ENCODE measurements around the gene COLEC12.

COLEC12 gene

DNA sequence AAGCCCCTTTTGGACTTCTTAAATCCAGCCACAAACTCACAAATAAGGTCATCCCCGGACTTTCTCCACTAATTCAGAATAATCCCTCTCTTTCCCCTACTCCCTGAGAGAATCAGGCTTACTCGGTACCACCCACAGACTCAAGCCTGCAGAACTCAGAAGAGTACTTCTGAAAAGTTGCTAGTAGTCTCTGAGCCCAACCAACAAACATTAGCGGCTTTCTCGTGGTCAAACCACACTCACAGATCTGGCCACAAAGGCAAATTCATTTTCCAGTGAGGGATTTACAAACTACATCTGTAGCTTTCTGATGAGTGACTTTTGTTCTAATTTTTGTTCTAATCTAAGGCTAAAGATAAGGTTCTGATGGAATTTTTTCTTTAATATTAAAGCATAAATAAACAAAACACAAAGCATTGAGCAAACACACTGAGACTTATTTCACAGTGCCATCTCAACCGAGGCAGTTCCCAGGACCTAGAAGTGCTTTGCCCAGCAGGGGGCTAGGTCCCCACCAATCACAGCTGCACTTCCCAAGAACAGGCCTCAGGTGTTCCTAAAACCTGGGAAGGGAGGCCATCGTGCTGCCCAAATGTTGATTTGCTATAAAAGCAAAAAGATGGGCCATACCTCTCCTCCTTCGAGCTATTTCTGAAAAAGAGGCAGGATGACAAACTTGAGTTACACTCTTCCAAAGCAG lies 110.7 kb downstream of the COLEC12 start:
- no peak for DNase-seq (ENCODE audit: low spot score)

DNA sequence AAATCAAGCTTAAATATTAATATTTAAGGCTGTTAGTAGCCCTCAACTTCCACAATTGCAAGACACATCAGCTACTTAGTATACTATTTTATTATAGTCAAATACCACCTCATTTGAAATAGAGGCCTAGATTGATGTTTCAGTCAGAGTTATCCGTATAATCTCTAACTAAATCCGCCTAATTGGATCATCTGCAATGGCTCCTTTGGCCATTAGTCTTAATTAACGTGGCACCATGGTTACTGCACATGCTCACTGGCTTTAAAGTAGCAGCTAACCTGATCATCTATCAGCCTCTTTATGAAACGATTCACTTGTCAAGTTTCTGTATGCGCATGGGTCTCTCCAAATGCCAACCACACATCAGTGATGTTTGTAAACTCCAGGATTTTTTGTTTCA lies 112.3 kb downstream of the COLEC12 start:
- DNase-seq (ENCODE audit: low spot score): no peak

DNA sequence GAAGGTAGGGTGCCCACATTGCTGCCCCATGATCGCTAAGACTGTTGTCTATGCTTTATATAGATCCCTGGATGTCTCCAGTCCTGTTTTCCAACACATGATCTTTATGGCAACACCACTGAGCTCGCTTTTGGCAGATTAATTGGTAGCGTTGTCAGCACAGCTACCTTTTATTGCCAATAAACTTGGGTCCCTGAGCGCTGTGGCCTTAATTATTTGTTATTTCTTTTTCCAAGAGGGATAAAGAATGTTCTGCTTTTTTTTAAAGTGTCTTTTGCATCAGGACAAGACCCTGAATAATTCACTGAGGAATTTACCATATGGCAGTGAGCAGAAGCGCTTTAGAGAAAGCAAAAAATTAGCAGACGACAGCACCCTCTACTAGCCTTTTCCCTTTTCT lies 113.5 kb downstream of the COLEC12 start:
- no peak for DNase-seq (ENCODE audit: low spot score)

DNA sequence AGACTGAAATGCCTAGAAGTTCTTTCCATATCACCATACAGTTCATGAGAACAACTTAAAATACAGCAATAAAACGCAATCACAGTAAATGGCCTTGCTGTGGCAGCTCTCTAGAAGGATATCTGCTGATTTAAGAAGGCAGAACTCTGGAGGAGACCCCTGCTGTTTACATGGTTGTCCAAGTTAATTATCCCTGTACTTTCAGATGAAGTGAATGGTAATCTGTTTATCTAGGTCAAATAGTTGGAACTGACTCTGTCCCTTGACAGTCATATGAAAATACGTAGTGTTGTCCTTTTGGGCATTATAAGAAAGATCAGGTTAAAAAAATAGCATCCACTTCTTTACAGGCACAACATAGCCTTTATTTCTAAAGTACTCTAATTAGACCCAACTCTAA lies 115.6 kb downstream of the COLEC12 start:
- no peak for DNase-seq (ENCODE audit: low spot score)

DNA sequence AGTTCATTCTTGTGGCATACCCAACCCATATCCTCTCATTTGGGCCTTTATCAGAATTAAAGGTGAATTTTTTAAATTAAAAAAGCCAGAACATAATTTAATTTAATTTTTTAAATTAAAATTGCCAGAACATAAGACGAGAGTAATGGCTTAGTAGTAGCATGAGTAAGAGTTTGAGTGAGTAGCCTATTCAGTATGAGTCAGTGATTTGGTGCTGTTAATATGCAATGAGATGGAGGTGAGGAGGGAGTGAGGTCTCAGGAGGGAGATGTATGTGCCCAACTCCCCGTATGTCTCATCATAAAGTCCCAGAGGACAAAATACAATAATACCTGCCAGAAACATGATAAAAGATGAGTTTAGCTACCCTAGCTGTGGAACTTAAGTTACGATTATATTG lies 117.4 kb downstream of the COLEC12 start:
- DNase-seq (ENCODE audit: low spot score): peak; percentile 39

DNA sequence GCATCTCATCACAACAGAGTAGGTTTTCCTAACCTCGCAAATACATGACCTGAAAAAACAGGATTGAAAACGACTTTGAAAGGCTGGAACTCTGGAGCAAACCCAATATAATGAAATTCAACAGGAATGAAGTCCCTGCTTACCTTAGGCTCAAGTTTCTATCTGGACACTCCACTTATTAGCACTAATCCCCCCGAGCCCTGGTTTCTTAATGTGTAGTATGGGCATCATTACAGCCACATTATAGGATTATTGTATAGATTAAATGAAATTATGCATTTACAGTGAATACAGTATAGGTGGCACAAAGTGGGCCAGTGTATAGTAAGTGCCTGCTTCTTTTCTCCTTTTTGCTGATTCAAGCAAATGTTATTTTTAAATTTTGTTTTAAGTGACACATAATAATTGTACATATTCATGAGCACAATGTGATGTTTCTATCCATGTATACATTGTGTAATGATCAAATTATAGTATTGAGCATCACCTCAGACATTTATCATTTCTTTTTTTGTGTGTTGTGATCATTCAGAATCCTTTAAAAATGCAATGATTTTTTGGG lies 118.0 kb downstream of the COLEC12 start:
- DNase-seq (ENCODE audit: low spot score): no peak

DNA sequence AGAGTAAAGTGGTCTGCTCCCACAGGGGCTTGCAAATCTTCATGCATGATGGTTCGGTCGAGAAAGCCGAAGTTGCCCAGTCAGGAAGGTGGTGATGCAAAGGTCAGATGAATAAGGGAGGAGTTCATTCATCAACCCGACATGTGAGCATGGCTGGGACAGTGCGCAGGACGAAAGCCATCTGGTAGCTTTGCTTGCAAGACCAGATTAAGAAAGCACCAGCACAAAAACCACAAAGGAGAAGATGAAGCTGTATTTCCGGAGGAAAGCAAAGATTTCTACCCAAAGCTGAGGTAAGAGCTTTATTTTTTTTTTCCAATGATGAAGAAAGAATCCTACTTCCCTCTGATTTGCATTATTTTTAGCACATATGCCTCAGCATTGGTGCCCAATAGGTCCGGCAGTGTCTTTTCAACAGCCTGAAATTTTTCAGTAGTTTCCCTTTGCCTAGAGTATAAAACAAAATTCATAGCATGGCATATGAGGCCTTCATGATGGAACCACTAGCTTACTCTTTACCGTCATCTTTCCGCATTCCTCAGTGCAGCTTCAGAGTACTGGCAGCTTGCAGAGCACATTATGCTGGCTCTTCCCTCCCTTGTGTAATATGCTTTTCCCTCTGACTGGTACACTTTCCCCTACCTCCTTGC lies 120.7 kb downstream of the COLEC12 start:
- DNase-seq (ENCODE audit: low spot score): no peak

DNA sequence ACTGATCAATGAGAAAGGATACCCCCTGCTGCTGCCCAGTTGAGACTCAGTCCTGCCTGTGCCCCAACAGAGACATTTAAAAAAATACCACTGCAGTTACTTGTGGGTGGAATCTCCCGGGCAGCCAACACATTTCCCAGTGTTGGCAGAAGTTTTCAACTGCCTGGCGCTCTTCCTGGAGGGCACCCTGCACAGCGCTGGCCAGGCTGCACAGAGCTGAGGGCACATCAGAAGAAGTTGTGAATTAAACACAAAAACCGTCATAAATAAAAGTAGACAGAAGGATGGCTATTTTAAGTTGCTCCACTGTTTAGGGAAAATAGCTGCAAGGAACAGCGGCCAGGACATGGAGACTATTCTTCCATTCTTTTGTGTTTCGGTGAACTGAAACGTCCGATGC lies 122.4 kb downstream of the COLEC12 start:
- DNase-seq (ENCODE audit: low spot score): no peak

DNA sequence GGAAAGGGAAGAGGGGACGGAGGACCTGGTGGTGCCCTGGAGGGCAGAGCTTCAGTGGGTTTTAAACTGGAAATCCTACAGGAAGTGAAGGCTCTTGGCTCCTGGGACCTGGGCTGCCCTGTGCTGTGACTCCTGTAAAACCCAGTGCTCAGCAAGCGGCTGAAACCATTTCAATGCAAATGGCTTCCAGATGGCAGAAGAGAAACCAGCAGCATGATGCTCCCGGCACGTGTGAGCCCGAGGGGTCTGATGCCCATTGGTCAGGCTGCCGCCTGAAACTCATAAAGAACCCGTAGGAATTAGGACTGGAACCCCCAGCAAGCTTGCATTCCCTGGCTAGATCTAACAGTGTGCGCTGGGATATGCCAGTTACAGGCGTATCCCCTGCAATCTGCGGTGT lies 123.4 kb downstream of the COLEC12 start:
- no peak for DNase-seq (ENCODE audit: low spot score)

DNA sequence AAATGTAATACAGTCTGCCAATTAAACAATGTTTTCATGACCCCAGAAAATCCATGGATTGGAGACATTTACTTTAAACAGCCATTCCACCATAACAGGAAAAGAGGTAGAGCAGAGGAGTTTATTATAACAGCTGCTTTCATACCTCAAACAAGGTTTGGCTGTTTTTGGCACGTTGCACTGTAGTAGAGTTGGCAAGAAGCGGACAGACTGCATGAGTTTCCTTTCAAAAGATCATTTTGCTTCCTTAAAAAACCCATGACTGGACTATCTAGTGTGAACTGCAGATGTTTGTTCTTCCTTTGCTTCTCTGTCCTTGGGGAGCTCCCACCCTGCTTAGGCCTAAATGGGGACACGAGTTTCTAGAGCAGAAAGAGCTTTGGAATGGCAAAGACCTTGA lies 124.2 kb downstream of the COLEC12 start:
- DNase-seq (ENCODE audit: low spot score): no peak

DNA sequence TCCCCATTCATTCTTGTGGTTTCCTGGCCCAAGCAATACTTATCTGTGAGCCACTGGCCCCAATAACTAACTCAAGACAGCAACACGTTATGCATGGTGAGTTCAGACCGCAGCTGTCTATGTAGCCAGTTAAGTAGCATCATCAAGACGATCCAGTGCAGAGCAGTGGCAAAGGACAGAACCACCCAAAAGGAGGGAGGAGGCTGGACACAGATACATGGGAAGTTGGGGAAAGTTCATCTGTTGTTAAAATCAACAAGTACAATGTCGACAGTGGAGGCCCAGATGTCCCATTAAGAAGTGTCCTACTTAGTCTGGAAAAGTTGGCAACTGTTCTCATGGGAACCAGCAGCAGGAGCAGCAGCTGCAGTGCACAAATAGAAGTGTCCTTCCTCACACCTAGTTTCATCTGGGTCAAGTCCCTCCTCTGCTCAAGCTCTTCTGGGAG lies 125.8 kb downstream of the COLEC12 start:
- no peak for DNase-seq (ENCODE audit: low spot score)

DNA sequence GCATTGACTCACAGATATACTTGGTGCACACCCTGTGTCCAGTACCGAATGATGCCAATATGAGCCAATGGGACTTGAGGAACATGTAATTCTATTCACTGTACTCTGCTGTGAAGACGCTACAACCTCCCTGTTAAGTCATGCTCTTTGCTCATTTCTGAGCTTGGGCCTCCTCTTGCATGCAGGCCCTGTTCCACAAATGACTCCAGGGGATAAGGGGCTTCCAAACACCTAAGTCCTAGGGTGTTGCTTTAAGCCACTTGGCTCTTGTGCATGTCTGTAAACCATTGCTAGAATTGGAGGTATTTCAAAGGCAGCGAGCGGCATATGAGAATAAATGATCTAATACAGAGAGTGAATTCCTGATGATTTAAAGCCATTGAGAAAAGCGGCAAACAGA lies 126.7 kb downstream of the COLEC12 start:
- no peak for DNase-seq (ENCODE audit: low spot score)

DNA sequence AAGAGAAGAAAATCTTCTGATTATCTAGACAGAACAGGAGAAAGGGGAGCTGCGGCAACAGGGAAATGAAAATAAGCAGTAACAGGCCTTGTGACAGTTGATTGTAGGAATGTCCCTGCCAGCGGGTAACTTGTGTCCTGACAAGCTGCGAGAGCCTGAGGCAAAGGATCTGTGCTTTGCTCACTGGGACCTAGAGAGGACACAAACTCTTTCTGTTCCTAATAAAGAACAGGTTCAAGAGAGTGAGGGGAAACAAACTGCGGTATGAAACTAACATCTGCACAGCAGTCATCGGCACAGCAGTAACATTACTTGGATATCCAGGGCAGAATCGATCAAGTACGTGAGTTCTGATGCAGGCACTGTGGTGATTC lies 128.9 kb downstream of the COLEC12 start:
- no peak for DNase-seq (ENCODE audit: low spot score)

DNA sequence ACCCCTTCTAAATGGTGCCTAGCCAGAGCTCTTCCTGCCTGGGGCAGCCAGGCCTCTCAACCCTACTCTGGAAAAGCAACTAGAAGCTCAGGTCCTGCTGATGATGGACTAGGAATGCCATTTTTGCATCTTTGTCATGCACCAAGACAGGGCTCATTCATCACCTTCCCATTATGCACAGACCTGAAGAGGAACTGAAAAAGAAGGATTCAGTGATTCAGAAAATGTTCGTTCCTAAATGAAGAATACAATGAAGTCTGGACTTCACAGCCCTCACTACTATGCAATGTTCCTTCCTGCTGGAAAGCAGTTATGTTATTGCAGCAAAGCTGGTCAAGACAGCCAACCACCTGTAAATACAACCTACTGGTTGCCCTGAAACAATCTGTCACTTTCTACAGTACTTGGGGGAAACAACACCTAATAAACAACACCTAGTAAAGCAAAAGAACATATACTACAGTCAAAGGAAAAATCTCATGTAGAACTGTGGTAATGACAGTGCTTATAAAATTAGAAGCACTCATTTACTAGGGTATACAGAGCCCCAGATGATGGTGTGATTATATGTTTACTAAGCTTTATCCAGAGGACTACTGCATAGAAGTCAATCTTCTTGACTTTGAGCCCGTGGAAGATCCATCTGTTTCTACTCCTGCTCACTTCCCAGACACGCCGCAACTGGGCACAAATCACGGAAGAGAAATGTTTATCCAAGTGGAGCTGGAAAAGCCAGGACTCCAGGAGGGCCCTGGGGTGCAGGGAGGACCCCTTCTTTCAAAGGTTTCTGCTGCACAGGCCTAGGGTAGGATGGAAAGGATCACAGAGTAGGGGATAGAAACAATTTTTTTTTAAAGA lies 129.5 kb downstream of the COLEC12 start:
- DNase-seq (ENCODE audit: low spot score): no peak

DNA sequence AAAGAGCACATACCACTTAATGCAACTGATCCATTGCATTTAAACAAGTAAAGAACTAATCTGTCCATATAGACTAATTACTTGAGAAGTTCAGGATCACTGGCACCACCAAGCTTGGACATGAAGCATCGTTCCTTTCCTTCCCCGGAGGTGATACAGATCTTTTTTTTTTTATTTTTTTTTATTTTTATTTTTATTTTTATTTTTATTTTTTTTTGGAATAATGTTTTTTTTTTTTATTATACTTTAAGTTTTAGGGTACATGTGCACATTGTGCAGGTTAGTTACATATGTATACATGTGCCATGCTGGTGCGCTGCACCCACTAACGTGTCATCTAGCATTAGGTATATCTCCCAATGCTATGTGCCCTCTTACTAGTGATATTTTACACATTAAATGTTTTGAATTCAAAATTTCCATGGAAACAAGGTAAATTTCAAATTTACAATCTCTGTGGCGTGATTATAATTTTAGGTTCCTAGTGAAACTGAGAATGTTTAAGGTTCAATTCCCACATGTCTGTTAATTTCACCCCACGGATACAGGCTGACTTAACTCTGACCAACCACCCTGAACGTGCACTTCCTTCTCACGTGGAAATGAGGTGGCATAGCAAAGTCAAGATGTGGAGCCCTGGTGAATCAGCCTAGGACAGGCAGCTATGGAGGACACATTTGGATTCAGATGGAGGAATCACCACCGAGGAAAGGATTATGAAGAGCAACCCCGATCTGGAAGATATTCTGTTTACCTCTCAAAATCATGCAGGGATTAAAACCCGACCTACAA lies 131.1 kb downstream of the COLEC12 start:
- DNase-seq (ENCODE audit: low spot score): peak; percentile 76

DNA sequence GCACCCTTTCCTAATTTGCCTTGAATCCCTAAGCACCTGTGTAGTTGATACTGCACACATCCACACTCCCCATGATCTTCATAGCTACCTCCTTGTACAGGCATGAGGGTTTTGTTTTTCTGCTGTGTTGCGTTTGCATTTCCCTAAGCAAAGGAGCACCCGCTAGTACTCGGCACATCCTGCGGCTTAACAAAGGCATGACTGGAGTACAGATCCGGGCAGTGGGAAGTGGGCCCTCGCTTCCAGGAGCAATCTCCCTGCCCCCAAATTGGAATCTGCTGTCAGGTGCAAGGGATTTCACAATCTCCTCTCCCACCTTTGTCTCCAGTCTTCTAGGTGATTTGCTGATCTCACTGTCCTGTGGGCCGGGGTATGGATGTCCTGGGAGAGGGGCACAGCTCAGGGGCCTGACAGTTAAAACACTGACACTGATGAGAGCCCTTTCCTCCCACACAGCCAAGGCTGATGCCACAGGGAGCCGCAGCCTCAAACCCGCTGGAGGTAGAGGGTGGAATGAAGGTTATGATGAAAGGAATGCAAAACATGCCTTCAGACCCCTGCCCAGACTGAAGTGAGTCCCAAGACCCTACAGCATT lies 133.9 kb downstream of the COLEC12 start:
- DNase-seq (ENCODE audit: low spot score): no peak

DNA sequence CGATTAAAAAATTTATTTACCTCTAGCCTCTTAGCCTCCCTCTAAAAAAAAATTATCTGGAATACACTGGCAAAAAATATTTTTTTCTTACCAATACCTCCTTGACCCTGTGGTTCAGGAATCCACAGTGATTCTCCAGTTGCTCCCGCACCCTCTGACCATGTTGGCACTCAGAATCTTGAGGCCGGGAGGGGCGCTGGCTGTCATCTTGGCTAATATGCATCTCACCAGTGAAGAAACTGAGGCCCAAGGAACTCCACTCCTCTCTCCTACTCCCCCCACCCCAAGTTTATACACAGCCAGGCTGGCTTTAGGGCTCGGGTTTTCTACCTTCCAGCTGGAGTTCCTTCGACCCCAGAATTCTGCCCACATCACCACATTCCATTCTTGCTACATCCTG lies 134.8 kb downstream of the COLEC12 start:
- no peak for DNase-seq (ENCODE audit: low spot score)

DNA sequence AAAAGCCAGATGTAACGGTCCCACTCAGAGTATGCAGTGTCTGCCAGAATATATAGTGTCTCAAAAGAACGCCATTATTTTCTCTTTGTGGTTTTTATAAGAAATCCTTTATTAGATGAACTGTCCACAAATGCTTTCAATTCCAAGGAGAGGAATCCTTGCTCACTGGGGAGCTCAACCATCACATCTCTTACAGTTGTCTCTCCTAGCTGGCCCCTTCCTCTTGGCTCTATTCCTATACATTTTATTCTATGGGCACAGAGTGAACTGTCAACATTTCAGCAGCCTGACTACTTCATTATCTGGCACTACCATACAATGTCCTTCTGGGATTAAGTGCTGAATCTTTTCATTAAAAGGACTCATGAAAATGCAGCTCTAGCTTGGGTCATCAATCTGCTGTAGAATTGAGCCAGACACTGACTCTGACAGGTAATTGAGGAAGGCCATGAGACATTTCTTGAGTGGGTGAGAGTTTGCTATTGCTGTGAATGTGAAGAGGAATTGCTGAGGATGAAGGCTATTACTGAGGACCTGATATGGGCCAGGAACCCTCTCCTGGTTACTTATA lies 136.2 kb downstream of the COLEC12 start:
- DNase-seq (ENCODE audit: low spot score): no peak

DNA sequence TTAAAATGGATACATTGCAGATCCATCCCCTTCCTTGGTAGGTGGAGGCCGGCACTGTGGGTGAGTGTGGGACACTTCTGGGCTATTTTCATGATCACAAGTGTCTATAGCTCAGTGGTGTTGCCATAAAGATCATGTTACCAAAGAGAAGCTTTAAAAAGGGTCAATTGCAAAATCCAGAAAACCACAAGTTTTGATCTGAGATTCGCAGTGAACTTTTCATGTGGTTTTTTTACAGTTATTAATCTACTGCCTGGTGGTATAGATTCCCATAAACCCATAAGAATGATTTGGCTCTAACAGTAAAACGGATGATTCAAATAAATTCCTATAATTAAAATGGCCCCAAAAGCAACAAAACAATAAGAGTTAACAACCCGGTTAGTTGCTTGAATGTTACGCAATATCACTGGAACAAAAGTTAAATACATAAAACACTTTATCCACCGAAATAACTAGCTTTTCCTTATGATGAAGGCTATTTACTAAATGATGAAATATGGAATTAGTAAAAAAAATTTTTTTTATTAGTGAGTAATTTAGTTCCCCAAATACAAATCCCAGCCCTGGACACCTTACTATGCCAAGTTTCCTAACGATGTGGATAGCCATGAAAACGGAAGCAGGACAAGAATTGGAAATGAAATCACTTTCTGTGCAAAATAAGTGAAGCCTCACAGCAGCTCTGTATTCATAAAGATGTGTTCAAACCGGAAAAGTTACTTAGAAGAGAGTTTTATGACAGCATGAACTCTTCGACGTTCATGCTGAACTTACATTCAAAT lies 137.0 kb downstream of the COLEC12 start:
- DNase-seq (ENCODE audit: low spot score): no peak
